Right renal pelvis (tissue), 4 donors: Measurements from ENCODE around the gene ZNF580. TPM values are rescaled to one million over a fixed set of nuclear protein-coding genes. Genes with fewer than 3 reads are reported as not detected.

Experiments used
- DNase-seq, 4 donors: peaks; one replicate each; pipeline ENCODE4 v3.0.0-alpha.2; 2013; ENCODE audit warnings: low read depth in 4 of 4, low spot score in 3 of 4, missing footprints in 1 of 4
- polyA plus RNA-seq, 4 donors: library from polyadenylated mRNA; unstranded; fragments of 120-200 nt; gene quantifications; one replicate each; pipeline ENCODE4 v1.2.1, GENCODE V29; 2013; ENCODE audit not compliant: insufficient read length in 4 of 4

The ZNF580 gene
- polyA plus RNA-seq, 4 donors: 37.9 to 49.7 (median 43.6) TPM

- no peak for DNase-seq
Measured at GRCh38 chr19:55656988-55657747, 16.4 kb downstream of the ZNF580 start.

DNA sequence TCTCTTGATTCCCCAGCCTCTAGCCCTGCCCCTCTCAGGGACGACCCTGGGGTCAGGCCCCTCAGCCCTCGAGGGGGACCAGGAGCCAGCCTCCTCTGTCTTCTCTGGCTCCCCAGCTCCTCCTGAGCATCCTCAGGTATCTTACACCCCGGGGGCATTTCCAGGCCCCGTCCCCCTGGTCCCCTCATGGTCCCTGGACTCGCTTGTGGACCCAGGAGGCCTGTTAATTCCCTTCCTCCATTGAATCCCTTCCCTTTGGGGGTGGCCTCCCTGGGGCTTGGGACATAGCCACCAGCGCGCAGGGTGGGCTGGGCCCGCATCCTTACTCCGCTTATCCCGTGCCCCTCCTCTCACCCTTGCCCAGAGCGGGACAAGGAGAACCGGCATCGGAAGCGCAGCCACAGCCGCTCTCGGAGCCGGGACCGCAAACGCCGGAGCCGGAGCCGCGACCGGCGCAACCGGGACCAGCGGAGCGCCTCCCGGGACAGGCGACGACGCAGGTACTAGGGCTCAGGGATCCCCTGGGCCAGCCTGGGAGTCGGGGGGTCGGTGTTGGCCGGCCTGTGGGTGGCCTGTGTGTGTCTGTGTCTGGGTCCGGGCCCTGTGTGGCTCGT lies 18.2 kb downstream of the ZNF580 start:
- DNase-seq: no peak

DNA sequence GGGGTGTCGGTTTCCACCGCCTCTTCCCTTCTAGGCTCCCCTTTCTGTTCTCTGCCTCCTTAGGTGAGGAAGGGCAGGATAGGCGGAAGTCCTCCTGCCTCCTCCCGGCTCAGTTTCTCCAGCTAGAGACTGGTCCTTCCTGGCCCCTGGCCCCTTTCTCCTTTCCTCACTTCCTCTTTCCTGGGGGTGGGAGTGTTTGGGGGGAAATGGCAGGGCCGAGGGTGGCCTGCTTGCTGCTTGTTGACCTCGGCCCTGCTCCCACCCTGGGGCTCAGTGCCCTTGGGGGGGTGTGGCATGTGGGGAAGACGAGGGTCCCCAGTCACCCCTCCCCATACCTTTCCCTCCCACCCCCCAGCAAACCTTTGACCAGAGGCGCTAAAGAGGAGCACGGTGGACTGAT lies 19.0 kb downstream of the ZNF580 start:
- no peak for DNase-seq

DNA sequence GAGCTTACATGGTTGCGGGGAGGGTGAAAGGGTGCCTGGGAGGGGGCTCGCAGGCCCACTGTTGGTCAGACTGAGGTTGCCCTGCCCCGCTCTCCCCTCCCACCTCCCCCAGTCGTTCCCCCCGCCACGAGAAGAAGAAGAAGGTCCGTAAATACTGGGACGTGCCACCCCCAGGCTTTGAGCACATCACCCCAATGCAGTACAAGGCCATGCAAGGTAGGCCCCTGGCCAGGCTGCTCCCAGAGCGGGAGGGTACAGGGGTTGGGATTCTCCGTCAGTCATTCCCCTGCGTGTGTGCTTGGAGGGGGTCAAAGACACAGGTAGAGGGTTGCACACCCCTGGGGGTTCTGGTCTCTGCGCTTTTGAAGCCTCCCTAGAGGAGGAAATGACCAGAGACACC lies 19.6 kb downstream of the ZNF580 start:
- no peak for DNase-seq

DNA sequence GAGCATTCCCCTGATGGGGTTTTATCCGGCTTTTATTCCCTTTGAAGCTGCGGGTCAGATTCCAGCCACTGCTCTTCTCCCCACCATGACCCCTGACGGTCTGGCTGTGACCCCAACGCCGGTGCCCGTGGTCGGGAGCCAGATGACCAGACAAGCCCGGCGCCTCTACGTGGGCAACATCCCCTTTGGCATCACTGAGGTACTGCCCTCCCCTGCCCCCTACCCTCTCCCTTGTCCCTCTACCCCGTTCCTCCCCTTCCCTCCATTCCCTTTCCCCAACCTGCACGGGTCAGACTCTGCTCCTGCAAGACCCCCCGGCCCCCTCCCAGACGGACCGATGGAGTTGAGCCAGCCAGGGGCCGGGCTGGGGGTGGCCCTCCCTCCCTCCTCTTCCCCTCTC lies 20.2 kb downstream of the ZNF580 start:
- no peak for DNase-seq

DNA sequence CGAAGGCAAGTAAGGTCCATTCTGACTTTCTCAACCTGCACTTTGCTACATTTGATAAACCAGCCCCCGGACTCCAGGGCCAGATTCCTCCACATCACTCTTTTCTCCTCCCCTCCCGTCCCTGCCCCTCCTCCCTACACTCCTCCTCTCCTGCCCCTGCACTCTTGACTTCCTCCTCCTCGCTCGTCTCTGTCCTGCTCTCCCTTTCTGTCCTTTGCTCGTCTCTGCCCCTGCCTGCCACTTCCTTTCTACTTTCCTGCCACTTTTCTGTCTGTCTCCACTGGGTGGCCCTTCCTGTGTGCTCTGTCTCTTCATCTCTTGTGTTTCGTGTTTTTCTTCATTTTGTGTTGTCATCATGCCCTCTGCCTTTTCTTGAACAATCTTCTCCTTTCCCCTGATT lies 21.0 kb downstream of the ZNF580 start:
- no peak for DNase-seq

- DNase-seq: no peak
Measured at GRCh38 chr19:55663846-55664536, 23.2 kb downstream of the ZNF580 start.

GRCh38 chr19:55666343-55667005 lies 25.7 kb downstream of the ZNF580 start:
- DNase-seq: no peak

GRCh38 chr19:55667006-55667381 lies 26.2 kb downstream of the ZNF580 start:
- no peak for DNase-seq

DNA sequence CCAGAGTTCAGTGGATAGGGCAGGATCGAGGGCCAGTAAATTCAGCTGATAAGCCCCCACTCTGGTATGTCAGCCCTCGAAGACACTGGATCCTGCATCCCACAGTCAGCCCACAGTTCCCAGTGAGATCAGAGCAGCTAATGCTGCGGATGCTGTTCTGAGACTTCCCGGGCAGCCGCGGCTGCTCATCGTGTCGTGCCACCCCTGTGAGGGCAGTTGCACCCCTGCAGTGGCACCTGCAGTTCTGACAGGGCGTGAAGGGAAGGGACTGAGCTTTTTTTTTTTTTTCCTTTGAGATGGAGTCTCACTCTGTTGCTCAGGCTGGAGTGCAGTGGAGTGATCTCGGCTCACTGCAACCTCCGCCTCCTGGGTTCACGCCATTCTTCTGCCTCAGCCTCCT lies 26.7 kb downstream of the ZNF580 start:
- no peak for DNase-seq

DNA sequence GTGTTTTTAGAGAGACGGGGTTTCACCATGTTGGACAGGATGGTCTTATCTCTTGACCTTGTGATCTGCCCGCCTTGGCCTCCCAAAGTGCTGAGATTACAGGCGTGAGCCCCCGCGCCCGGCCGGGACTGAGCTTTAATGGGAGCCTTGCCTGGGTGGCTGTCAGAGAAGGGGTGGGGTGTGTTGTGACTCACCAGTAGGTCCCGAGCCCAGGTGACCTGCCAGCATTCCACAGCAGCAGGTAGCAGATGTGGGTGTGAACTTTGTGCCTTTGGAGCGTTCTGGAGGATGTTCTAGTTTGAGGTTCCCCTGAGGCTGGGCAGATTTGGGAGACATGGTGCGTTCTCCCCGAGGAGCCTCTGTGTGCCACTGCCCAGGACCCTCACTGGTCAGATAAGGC lies 27.2 kb downstream of the ZNF580 start:
- no peak for DNase-seq

GRCh38 chr19:55668603-55669348 lies 28.0 kb downstream of the ZNF580 start:
- no peak for DNase-seq

- no peak for DNase-seq
Measured at GRCh38 chr19:55669418-55670279, 28.8 kb downstream of the ZNF580 start.

DNA sequence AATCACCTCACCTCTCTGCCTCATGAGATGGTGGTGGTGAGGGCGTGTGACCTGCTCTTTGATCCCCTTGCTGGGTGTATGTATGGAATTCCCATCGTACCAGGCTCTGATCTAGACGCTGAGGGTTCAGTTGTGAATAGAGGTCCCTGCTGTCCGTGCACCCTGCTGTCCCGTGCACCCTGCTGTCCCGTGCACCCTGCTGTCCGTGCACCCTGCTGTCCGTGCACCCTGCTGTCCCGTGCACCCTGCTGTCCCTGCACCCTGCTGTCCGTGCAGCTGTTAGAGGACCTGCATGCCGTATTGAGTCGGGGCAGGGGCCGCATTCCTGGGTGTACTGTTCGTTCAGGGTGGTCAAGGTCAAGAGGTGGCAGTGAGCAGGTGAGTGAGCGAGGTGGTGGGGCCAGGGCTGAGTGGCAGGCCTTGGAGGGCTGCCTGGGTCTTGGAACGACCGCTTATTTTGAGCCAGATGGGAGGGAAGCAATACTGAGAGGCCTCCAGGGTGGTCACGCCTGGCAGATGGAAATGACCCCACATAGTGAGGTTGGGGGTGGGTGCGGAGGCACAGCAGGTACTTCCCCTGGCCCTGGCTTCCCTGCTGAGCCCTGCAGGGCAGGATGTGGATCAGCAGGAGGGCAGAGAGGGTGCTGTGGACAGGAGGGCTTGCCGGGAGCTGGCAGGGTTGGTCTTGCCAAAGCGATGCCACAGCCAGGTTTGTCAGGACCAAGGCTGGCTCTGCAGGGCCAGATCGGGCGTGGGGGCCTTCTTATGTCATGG lies 29.7 kb downstream of the ZNF580 start:
- no peak for DNase-seq

GRCh38 chr19:55671054-55671378 lies 30.2 kb downstream of the ZNF580 start:
- DNase-seq: no peak

- DNase-seq: no peak
Measured at GRCh38 chr19:55672418-55672817, 31.6 kb downstream of the ZNF580 start.

- DNase-seq: no peak
Measured at GRCh38 chr19:55673465-55673864, 32.7 kb downstream of the ZNF580 start.

GRCh38 chr19:55673889-55674288 lies 33.1 kb downstream of the ZNF580 start:
- DNase-seq: no peak

DNA sequence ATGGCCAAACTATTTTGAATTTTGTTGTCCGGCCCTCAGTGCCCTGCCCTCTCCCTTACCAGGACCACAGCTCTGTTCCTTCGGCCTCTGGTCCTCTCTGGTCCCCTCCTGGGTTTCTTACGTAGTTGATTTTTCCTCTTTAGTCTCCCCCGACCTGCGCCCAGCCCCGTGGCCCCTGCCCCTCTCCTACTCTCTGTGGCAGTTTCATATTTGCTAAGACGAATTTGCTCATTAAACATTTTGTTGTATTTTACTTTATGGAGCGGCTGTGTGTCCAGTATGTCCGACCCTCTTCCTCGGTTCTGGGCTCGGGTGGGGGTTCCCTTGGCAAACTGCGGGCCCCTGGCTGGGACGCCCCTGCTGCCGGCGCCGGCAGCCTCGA lies 33.6 kb downstream of the ZNF580 start:
- DNase-seq: no peak
